Gastrocnemius medialis (tissue), 4 donors: ENCODE results near the gene FRMD4B. TPM values are rescaled to one million over a fixed set of nuclear protein-coding genes. Genes with fewer than 3 reads are reported as not detected.
"Not testable (repeated sequence)": the region's sequence is repeated elsewhere in the genome, so short reads cannot be mapped to it uniquely, and the experiment has no call there.

ENCODE experiments used
- ATAC-seq, 2 donors: fragments of 150-250 bp; one replicate each; pipeline ENCODE4 v1.9.1; 2016
- DNase-seq, 2 donors: peaks; one replicate each; pipeline ENCODE4 v3.0.0-alpha.2; 2019
- H3K27ac ChIP-seq, 4 donors: fragments of 200-600 bp; sonication (generic); 1 replicate in 1 of 4; 2 replicates in 3 of 4; pipeline ENCODE4 v1.5.1; 2016 to 2018; ENCODE audit warnings: mild to moderate bottlenecking in 2 of 4, moderate library complexity in 1 of 4
- H3K27me3 ChIP-seq, 3 donors: fragments of 200-600 bp; sonication (generic) in 2 of 3; 1 replicate in 1 of 3; 2 replicates in 2 of 3; pipeline versions ENCODE4 v1.5.1 to v1.6.0; 2016 to 2019; ENCODE audit warnings: mild to moderate bottlenecking in 1 of 3, moderate library complexity in 1 of 3
- H3K36me3 ChIP-seq, 2 donors: fragments of 200-600 bp; sonication (generic) in 1 of 2; one replicate each; pipeline ENCODE4 v1.5.1; 2017 to 2018
- H3K4me1 ChIP-seq, 2 donors: fragments of 200-600 bp; sonication (generic) in 1 of 2; one replicate each; pipeline ENCODE4 v1.5.1; 2016 to 2017; ENCODE audit warnings: mild to moderate bottlenecking in 2 of 2
- H3K4me3 ChIP-seq, 4 donors: fragments of 200-600 bp; sonication (generic) in 3 of 4; 1 replicate in 1 of 4; 2 replicates in 3 of 4; pipeline ENCODE4 v1.5.1; 2016 to 2019; ENCODE audit warnings: mild to moderate bottlenecking in 2 of 4
- H3K9me3 ChIP-seq, 3 donors: fragments of 200-600 bp; sonication (generic) in 2 of 3; 1 replicate in 1 of 3; 2 replicates in 2 of 3; pipeline ENCODE4 v1.5.1; 2016 to 2019
- CTCF ChIP-seq, 5 experiments: fragments of 450-650 bp in 3 of 5; fragments of 200-600 bp in 2 of 5; sonication (generic) in 2 of 5; IDR thresholded peaks in 4 of 5; conservative IDR thresholded peaks in 1 of 5; 1 replicate in 4 of 5; 2 replicates in 1 of 5; pipeline ENCODE4 v1.5.1; 2016 to 2019; ENCODE audit warnings: antibody characterized with exemption in 5 of 5, mild to moderate bottlenecking in 3 of 5, moderate library complexity in 3 of 5
- POLR2A ChIP-seq, 2 donors: fragments of 450-650 bp; IDR thresholded peaks; one replicate each; pipeline ENCODE4 v1.6.1; 2017; ENCODE audit warnings: antibody characterized with exemption in 2 of 2, mild to moderate bottlenecking in 2 of 2, moderate library complexity in 2 of 2
- in situ Hi-C, 4 donors: fragments of 200-750 bp; cut with MboI; loops; one replicate each; pipeline versions ENCODE4 v1.15.0 to v1.8.0; 2017; ENCODE audit warnings: low sequenced_read_pairs in 4 of 4
- intact Hi-C: fragments of 100-400 bp; cut with DNase I; formaldehyde crosslinking; loops from one replicate; pipeline ENCODE4 v1.15.1; 2023; ENCODE audit warnings: low total_unique reads
- total RNA-seq, 4 donors: library from RNA; depleted of rRNA; stranded (reverse); fragments of >200 nt; gene quantifications; one replicate each; pipeline versions ENCODE4 v1.1.0 to v1.2.3, GENCODE V29; 2016

FRMD4B gene
- total RNA-seq, 4 donors from 2014 or later = 0.29 to 3.6 (median 1.7) TPM

GRCh38 chr3:69283496-69283895, 102.4 kb downstream of the FRMD4B start:
- H3K27me3 ChIP-seq = no peaks in the 10 kb centered on the region
- H3K9me3 ChIP-seq = no peaks in the 10 kb centered on the region
- TF ChIP-seq CTCF (IDR thresholded peaks at IDR 0.05 in 4 of 5, conservative IDR thresholded peaks at IDR 0.05 in 1 of 5) (no peak), POLR2A (IDR thresholded peaks at IDR 0.05) (no peak)
- no peaks in the 10 kb centered on the region for H3K36me3 ChIP-seq
- no peak overlapping the region for H3K4me3 ChIP-seq
- DNase-seq (no peak), ATAC-seq (no peak)
- in situ Hi-C loops = no loop called here
- H3K27ac ChIP-seq = no peak overlapping the region
- no peaks in the 10 kb centered on the region for H3K4me1 ChIP-seq
- intact Hi-C loops = no loop called here

GRCh38 chr3:69282181-69282580, 103.7 kb downstream of the FRMD4B start:
- TF ChIP-seq CTCF (IDR thresholded peaks at IDR 0.05 in 4 of 5, conservative IDR thresholded peaks at IDR 0.05 in 1 of 5) = no peak
- TF ChIP-seq POLR2A (IDR thresholded peaks at IDR 0.05) = no peak
- H3K27me3 ChIP-seq = no peaks in the 10 kb centered on the region
- H3K27ac ChIP-seq = no peak overlapping the region
- no peak overlapping the region for H3K4me3 ChIP-seq
- in situ Hi-C loops (no loop called here), intact Hi-C loops (no loop called here)
- no peaks in the 10 kb centered on the region for H3K4me1 ChIP-seq
- H3K9me3 ChIP-seq = no peaks in the 10 kb centered on the region
- ATAC-seq (no peak), DNase-seq (no peak)
- no peaks in the 10 kb centered on the region for H3K36me3 ChIP-seq

GRCh38 chr3:69277403-69277802, 108.5 kb downstream of the FRMD4B start:
- intact Hi-C loops, H3K9me3 ChIP-seq, H3K4me1 ChIP-seq, H3K27me3 ChIP-seq, DNase-seq, H3K4me3 ChIP-seq, H3K36me3 ChIP-seq, H3K27ac ChIP-seq, in situ Hi-C loops, ATAC-seq: not testable (repeated sequence)

- H3K36me3 ChIP-seq = no peaks in the 10 kb centered on the region
- H3K4me3 ChIP-seq = no peak overlapping the region
- H3K4me1 ChIP-seq = no peaks in the 10 kb centered on the region
- ATAC-seq (no peak), DNase-seq (no peak)
- no peak overlapping the region for H3K27ac ChIP-seq
- no peak for TF ChIP-seq CTCF (IDR thresholded peaks at IDR 0.05 in 4 of 5, conservative IDR thresholded peaks at IDR 0.05 in 1 of 5)
- TF ChIP-seq POLR2A (IDR thresholded peaks at IDR 0.05) = no peak
- no peaks in the 10 kb centered on the region for H3K27me3 ChIP-seq
- no peaks in the 10 kb centered on the region for H3K9me3 ChIP-seq
- in situ Hi-C loops (no loop called here), intact Hi-C loops (no loop called here)
Observed at GRCh38 chr3:69276884-69277283, 109.0 kb downstream of the FRMD4B start.

GRCh38 chr3:69276191-69276590, 109.7 kb downstream of the FRMD4B start:
- in situ Hi-C loops, H3K4me1 ChIP-seq, ATAC-seq, H3K36me3 ChIP-seq, DNase-seq, H3K4me3 ChIP-seq, H3K9me3 ChIP-seq, H3K27me3 ChIP-seq, intact Hi-C loops, H3K27ac ChIP-seq: not testable (repeated sequence)

GRCh38 chr3:69273896-69274295, 112.0 kb downstream of the FRMD4B start:
- no peak for ATAC-seq
- in situ Hi-C loops = no loop called here

More at GRCh38 chr3:69273896-69274295, 112.0 kb downstream of the FRMD4B start:
- Histone ChIP-seq H3K27me3 (no peaks in the 10 kb centered on the region), H3K27ac (no peak overlapping the region), H3K9me3 (no peaks in the 10 kb centered on the region), H3K4me1 (no peaks in the 10 kb centered on the region), H3K4me3 (no peak overlapping the region), H3K36me3 (no peaks in the 10 kb centered on the region)
- TF ChIP-seq CTCF (IDR thresholded peaks at IDR 0.05 in 4 of 5, conservative IDR thresholded peaks at IDR 0.05 in 1 of 5) (no peak), POLR2A (IDR thresholded peaks at IDR 0.05) (no peak)
- no peak for DNase-seq
- intact Hi-C loops = no loop called here
